Neuron (in vitro differentiated cells): ENCODE results near the gene CD2BP2.
A peak's percentile ranks its signal among the peaks of the same experiment; 100 is the strongest.

ENCODE experiments used
- H2AFZ ChIP-seq: one replicate; pipeline ENCODE4 v1.6.1; 2013; ENCODE audit warnings: low read depth, mild to moderate bottlenecking, inconsistent platforms, low read length, moderate library complexity
- H3K27me3 ChIP-seq: one replicate; pipeline ENCODE4 v1.6.1; 2013; ENCODE audit warnings: low read length; ENCODE audit not compliant: insufficient read depth
- H3K36me3 ChIP-seq: one replicate; pipeline ENCODE4 v1.6.1; 2013; ENCODE audit warnings: low read length; ENCODE audit not compliant: insufficient read depth
- H3K4me1 ChIP-seq: one replicate; pipeline ENCODE4 v1.6.1; 2013; ENCODE audit warnings: low read length; ENCODE audit not compliant: insufficient read depth
- H3K4me3 ChIP-seq: 2 replicates; pipeline ENCODE4 v1.5.1; 2013; ENCODE audit warnings: mild to moderate bottlenecking, low read length, moderate library complexity
- H3K9me3 ChIP-seq: one replicate; pipeline ENCODE4 v1.6.1; 2013; ENCODE audit warnings: low read length

CD2BP2 gene

GRCh38 chr16:30359871-30360170, 4.7 kb upstream of the CD2BP2 start:
- no peak overlapping the region for H3K4me3 ChIP-seq
- H3K36me3 ChIP-seq: peaks cover 30% of the 10 kb centered on the region
- no peaks in the 10 kb centered on the region for H3K9me3 ChIP-seq
- no peak overlapping the region for H2AFZ ChIP-seq
- H3K27me3 ChIP-seq: no peaks in the 10 kb centered on the region
- H3K4me1 ChIP-seq: peaks cover 10% of the 10 kb centered on the region

- Histone ChIP-seq H3K4me3 (no peak overlapping the region), H3K9me3 (no peaks in the 10 kb centered on the region), H3K36me3 (peaks cover 30% of the 10 kb centered on the region), H3K4me1 (peaks cover 14% of the 10 kb centered on the region), H2AFZ (no peak overlapping the region), H3K27me3 (no peaks in the 10 kb centered on the region)
Observed at GRCh38 chr16:30358990-30359870, 4.1 kb upstream of the CD2BP2 start.

GRCh38 chr16:30358577-30358936, 3.4 kb upstream of the CD2BP2 start:
- no peak overlapping the region for H2AFZ ChIP-seq
- no peaks in the 10 kb centered on the region for H3K27me3 ChIP-seq
- peaks cover 35% of the 10 kb centered on the region for H3K36me3 ChIP-seq
- no peaks in the 10 kb centered on the region for H3K9me3 ChIP-seq
- H3K4me1 ChIP-seq: peaks cover 19% of the 10 kb centered on the region
- no peak overlapping the region for H3K4me3 ChIP-seq

- Histone ChIP-seq H3K27me3 (no peaks in the 10 kb centered on the region), H3K36me3 (peaks cover 41% of the 10 kb centered on the region), H3K4me1 (peaks cover 19% of the 10 kb centered on the region), H3K9me3 (no peaks in the 10 kb centered on the region), H2AFZ (no peak overlapping the region), H3K4me3 (no peak overlapping the region)
Observed at GRCh38 chr16:30357715-30358576, 2.8 kb upstream of the CD2BP2 start.

- Histone ChIP-seq H3K4me1 (peaks cover 19% of the 10 kb centered on the region), H3K27me3 (no peaks in the 10 kb centered on the region), H3K36me3 (peaks cover 44% of the 10 kb centered on the region), H3K9me3 (no peaks in the 10 kb centered on the region), H2AFZ (no peak overlapping the region), H3K4me3 (no peak overlapping the region)
Observed at GRCh38 chr16:30357085-30357714, 2.1 kb upstream of the CD2BP2 start.

- Histone ChIP-seq H2AFZ (no peak overlapping the region), H3K36me3 (peaks cover 50% of the 10 kb centered on the region), H3K9me3 (no peaks in the 10 kb centered on the region), H3K4me1 (peaks cover 19% of the 10 kb centered on the region), H3K27me3 (no peaks in the 10 kb centered on the region), H3K4me3 (peak overlapping the region; percentile 82)
Observed at GRCh38 chr16:30356401-30357084, 1.4 kb upstream of the CD2BP2 start.

GRCh38 chr16:30355954-30356308, 823 bp upstream of the CD2BP2 start:
- H3K27me3 ChIP-seq: no peaks in the 10 kb centered on the region
- H3K9me3 ChIP-seq: no peaks in the 10 kb centered on the region
- H3K36me3 ChIP-seq: peaks cover 56% of the 10 kb centered on the region
- H3K4me1 ChIP-seq: peaks cover 19% of the 10 kb centered on the region
- H3K4me3 ChIP-seq: peak overlapping the region; percentile 82
- peak overlapping the region; percentile 64 for H2AFZ ChIP-seq

- Histone ChIP-seq H3K4me3 (peak overlapping the region; percentile 82), H2AFZ (peak overlapping the region; percentile 58), H3K4me1 (peaks cover 19% of the 10 kb centered on the region), H3K9me3 (no peaks in the 10 kb centered on the region), H3K36me3 (peaks cover 62% of the 10 kb centered on the region), H3K27me3 (no peaks in the 10 kb centered on the region)
Observed at GRCh38 chr16:30354423-30355143, 525 bp downstream of the CD2BP2 start.

GRCh38 chr16:30353438-30354129, 1.5 kb downstream of the CD2BP2 start:
- Histone ChIP-seq H3K36me3 (peaks cover 55% of the 10 kb centered on the region), H3K4me3 (peak overlapping the region; percentile 82), H3K9me3 (no peaks in the 10 kb centered on the region), H3K27me3 (no peaks in the 10 kb centered on the region), H2AFZ (no peak overlapping the region), H3K4me1 (peaks cover 19% of the 10 kb centered on the region)

- no peaks in the 10 kb centered on the region for H3K27me3 ChIP-seq
- peaks cover 19% of the 10 kb centered on the region for H3K4me1 ChIP-seq
- no peaks in the 10 kb centered on the region for H3K9me3 ChIP-seq
- peaks cover 50% of the 10 kb centered on the region for H3K36me3 ChIP-seq
- H2AFZ ChIP-seq: no peak overlapping the region
- no peak overlapping the region for H3K4me3 ChIP-seq
Observed at GRCh38 chr16:30352488-30353401, 2.4 kb downstream of the CD2BP2 start.
